Hematopoietic multipotent progenitor cell (in vitro differentiated cells): Measurements from ENCODE around the gene SPHK1. TPM values are rescaled to one million over a fixed set of nuclear protein-coding genes. Genes with fewer than 3 reads are reported as not detected.
"Not testable (repeated sequence)": the region's sequence is repeated elsewhere in the genome, so short reads cannot be mapped to it uniquely, and the experiment has no call there.

Experiments
- DNase-seq, 3 donors: peaks; one replicate each; pipeline ENCODE4 v3.0.0-alpha.2; 2011 to 2015; ENCODE audit warnings: low read depth in 2 of 3, low spot score in 2 of 3
- total RNA-seq: library from RNA; depleted of rRNA; stranded (reverse); fragments of >200 nt; gene quantifications from one replicate; pipeline ENCODE4 v1.2.3, GENCODE V29; 2012

Gene SPHK1
- total RNA-seq = 7.5 TPM

- peak; percentile 35 to 57 (median 43) for DNase-seq
Measured at GRCh38 chr17:76384222-76384986, at the start of gene SPHK1. Gene SPHK1 (plus strand): TSS chr17:76384609. CDS start chr17:76385645, 1,036 bp downstream.

- no peak for DNase-seq
Measured at GRCh38 chr17:76335716-76336381, 48.6 kb upstream of the SPHK1 start.

GRCh38 chr17:76336756-76337412 lies 47.5 kb upstream of the SPHK1 start:
- DNase-seq = no peak

- no peak for DNase-seq
Measured at GRCh38 chr17:76337413-76337777, 47.0 kb upstream of the SPHK1 start.

GRCh38 chr17:76341301-76341700 lies 43.1 kb upstream of the SPHK1 start:
- no peak for DNase-seq

- no peak for DNase-seq
Measured at GRCh38 chr17:76343106-76343505, 41.3 kb upstream of the SPHK1 start.

GRCh38 chr17:76345377-76345974 lies 38.9 kb upstream of the SPHK1 start:
- DNase-seq = no peak

GRCh38 chr17:76346936-76347335 lies 37.5 kb upstream of the SPHK1 start:
- not testable (repeated sequence) for DNase-seq

- DNase-seq = no peak
Measured at GRCh38 chr17:76350463-76350862, 33.9 kb upstream of the SPHK1 start.

- DNase-seq = no peak
Measured at GRCh38 chr17:76351526-76352071, 32.8 kb upstream of the SPHK1 start.

- DNase-seq = peak in 1 of 3 donors; percentile 22
Measured at GRCh38 chr17:76353004-76353598, 31.3 kb upstream of the SPHK1 start.

GRCh38 chr17:76353599-76354316 lies 30.7 kb upstream of the SPHK1 start, which contains the start of gene PRPSAP1:
Gene PRPSAP1 (minus strand): TSS chr17:76353916. CDS start chr17:76353703, 213 bp downstream.
- peak; percentile 78 to 93 (median 91) for DNase-seq

GRCh38 chr17:76354317-76354729 lies 30.1 kb upstream of the SPHK1 start:
- no peak for DNase-seq

- DNase-seq = peak in 2 of 3 donors; percentile 50 to 63
Measured at GRCh38 chr17:76354747-76355310, 29.6 kb upstream of the SPHK1 start.

- DNase-seq = no peak
Measured at GRCh38 chr17:76356803-76357456, 27.5 kb upstream of the SPHK1 start.

- DNase-seq = no peak
Measured at GRCh38 chr17:76357597-76358158, 26.7 kb upstream of the SPHK1 start.

GRCh38 chr17:76359375-76359774 lies 25.0 kb upstream of the SPHK1 start:
- DNase-seq = no peak

- not testable (repeated sequence) for DNase-seq
Measured at GRCh38 chr17:76359776-76360175, 24.6 kb upstream of the SPHK1 start.

- DNase-seq = no peak
Measured at GRCh38 chr17:76360461-76360860, 23.9 kb upstream of the SPHK1 start.
